ENCODE results near the gene SIGLEC15.
A peak's percentile ranks its signal among the peaks of the same experiment; 100 is the strongest.
"Not testable (repeated sequence)": the region's sequence is repeated elsewhere in the genome, so short reads cannot be mapped to it uniquely, and the experiment has no call there.

SIGLEC15 gene

GRCh38 chr18:45825258-45826044, at the start of gene SIGLEC15:
TSS of gene SIGLEC15 (plus strand) at chr18:45825675. CDS start at chr18:45825729, 54 bp downstream.
- DNase-seq (ENCODE audit: low spot score) = no peak

GRCh38 chr18:45775743-45776142, 49.7 kb upstream of the SIGLEC15 start:
- DNase-seq (ENCODE audit: low spot score) = no peak

GRCh38 chr18:45777393-45777792, 48.1 kb upstream of the SIGLEC15 start:
- DNase-seq (ENCODE audit: low spot score) = peak; percentile 23

GRCh38 chr18:45780568-45780967, 44.9 kb upstream of the SIGLEC15 start:
- DNase-seq (ENCODE audit: low spot score) = peak; percentile 71

- DNase-seq (ENCODE audit: low spot score) = no peak
Observed at GRCh38 chr18:45782662-45783061, 42.8 kb upstream of the SIGLEC15 start.

GRCh38 chr18:45783097-45784075, 42.1 kb upstream of the SIGLEC15 start:
- DNase-seq (ENCODE audit: low spot score) = no peak

- DNase-seq (ENCODE audit: low spot score) = no peak
Observed at GRCh38 chr18:45785134-45785533, 40.3 kb upstream of the SIGLEC15 start.

GRCh38 chr18:45786941-45787340, 38.5 kb upstream of the SIGLEC15 start:
- DNase-seq (ENCODE audit: low spot score) = no peak

GRCh38 chr18:45787346-45787745, 38.1 kb upstream of the SIGLEC15 start:
- no peak for DNase-seq (ENCODE audit: low spot score)

GRCh38 chr18:45788861-45789260, 36.6 kb upstream of the SIGLEC15 start:
- DNase-seq (ENCODE audit: low spot score) = no peak

GRCh38 chr18:45792506-45793263, 32.8 kb upstream of the SIGLEC15 start:
- no peak for DNase-seq (ENCODE audit: low spot score)

- peak; percentile 69 for DNase-seq (ENCODE audit: low spot score)
Observed at GRCh38 chr18:45793264-45793965, 32.1 kb upstream of the SIGLEC15 start.

- DNase-seq (ENCODE audit: low spot score) = no peak
Observed at GRCh38 chr18:45801416-45802004, 24.0 kb upstream of the SIGLEC15 start.

GRCh38 chr18:45802814-45803492, 22.5 kb upstream of the SIGLEC15 start:
- DNase-seq (ENCODE audit: low spot score) = peak; percentile 26

- no peak for DNase-seq (ENCODE audit: low spot score)
Observed at GRCh38 chr18:45805551-45805950, 19.9 kb upstream of the SIGLEC15 start.

- DNase-seq (ENCODE audit: low spot score) = no peak
Observed at GRCh38 chr18:45806226-45806625, 19.2 kb upstream of the SIGLEC15 start.

- not testable (repeated sequence) for DNase-seq (ENCODE audit: low spot score)
Observed at GRCh38 chr18:45807144-45807543, 18.3 kb upstream of the SIGLEC15 start.

- not testable (repeated sequence) for DNase-seq (ENCODE audit: low spot score)
Observed at GRCh38 chr18:45814733-45815132, 10.7 kb upstream of the SIGLEC15 start.

GRCh38 chr18:45817543-45817942, 7.9 kb upstream of the SIGLEC15 start:
- DNase-seq (ENCODE audit: low spot score) = no peak

- DNase-seq (ENCODE audit: low spot score) = not testable (repeated sequence)
Observed at GRCh38 chr18:45818765-45819164, 6.7 kb upstream of the SIGLEC15 start.
